ENCODE data around the gene PNPLA6.
A peak's percentile ranks its signal among the peaks of the same experiment; 100 is the strongest.

Gene PNPLA6

DNA sequence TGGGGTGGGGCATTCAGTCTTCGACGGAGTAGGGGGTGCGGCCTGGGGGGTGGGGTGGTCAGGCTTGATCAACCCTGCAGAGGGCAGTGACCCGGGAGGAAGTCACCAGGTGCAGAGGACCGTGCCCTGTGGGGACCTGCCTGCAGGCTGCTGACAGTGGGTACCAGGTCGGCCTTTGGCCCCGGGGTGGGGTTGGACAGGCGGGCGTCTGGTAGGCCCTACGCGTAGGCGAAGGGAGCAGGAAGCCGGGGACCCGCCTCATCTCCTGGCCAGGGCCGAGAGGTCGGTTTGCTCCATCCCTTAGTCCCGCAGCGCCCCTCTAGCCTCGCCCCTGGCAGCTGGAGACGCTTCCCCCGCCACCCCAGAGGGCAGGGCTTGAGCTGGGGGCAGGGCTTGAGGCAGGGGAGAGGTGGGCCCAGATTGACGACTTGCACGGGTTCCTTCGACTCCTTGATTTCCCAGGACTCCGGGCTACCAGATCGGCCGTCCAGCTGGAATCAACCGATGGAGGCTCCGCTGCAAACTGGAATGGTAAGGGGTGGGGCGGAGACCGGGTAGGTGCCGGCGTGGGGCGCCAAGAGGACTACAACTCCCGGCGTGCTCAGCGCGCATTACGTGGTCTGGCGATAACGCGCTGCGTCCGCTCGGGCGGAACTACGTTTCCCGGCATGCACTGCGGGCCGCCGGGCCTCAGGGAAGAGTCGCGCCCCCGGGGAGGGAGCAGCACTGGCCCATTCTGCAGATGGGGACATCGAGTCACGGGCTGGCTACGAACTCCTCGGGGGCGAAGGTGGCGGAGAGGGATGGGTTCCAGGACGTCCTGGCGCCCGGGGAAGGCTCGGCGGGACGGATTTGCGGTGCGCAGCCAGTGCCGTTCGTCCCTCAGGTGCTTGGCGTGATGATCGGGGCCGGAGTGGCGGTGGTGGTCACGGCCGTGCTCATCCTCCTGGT lies at the start of gene PNPLA6:
Gene PNPLA6, plus strand, starts transcription at position 671 of the 951 bp plus-strand sequence. Its CDS starts 72 bp downstream, at position 743.
- Histone ChIP-seq H3K27ac (peak within 1 kb of the TSS in 20 of 21 experiments; percentile 32 to 92 (median 83)), H3K4me3 (peak within 1 kb of the TSS; percentile 71 to 96 (median 76))

DNA sequence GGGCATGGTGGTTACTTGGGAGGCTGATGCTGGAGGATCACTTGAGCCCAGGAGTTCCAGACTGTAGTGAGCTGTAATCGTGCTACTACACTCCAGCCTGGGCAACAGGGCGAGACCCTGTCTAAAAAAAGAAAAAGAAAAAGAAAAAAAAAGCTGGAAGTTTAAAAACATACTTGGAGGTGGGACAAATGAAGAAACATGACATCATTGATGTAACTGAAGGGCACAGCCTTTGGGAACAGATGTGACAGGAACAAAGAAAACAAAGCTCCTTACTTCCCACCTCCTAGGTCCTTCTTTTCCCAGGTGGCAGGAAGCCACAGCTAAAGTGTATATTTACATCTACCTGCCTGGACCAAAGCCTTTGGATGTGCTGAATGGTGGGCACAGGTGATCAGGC lies 48.6 kb upstream of the PNPLA6 start:
- Histone ChIP-seq H3K27ac (no peak overlapping the region), H3K4me3 (no peak overlapping the region)

DNA sequence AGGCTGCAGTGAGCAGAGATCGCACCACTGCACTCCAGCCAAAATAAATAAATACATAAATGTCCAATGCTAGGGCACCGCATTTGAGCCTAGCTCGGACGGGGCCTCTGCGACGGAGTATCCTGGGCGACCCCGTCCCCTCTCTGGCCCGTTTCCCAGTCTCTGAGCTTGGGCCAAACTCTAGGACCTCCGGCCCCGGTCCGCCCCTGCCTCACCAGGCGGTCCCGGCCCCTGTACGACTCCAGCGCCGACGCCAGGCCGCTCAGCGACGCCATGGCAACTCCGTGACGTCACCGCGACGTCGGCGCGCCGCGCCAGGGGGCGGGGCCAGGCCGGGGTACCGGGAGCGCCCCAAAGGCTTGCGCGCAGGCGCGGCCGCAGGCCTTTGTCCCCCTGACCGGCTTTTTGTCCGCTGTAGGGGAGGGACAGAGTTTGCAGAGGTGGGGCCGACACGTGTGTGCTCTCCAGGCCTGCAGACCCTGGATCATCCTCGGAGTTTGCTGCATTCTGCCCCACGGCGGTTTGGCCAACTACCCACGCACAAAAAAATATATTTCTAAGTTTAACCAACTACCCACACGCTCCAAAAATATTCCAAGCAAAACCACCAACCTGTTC lies 46.7 kb upstream of the PNPLA6 start, which contains the start of gene PEX11G:
Gene PEX11G, minus strand, starts transcription at position 300 of the 618 bp plus-strand sequence. Its CDS starts 25 bp downstream, at position 275.
- H3K4me3 ChIP-seq, result peak within 1 kb of the TSS; percentile 40 to 60 (median 52)
- H3K27ac ChIP-seq, result peak within 1 kb of the TSS in 20 of 21 experiments; percentile 53 to 95 (median 85)

DNA sequence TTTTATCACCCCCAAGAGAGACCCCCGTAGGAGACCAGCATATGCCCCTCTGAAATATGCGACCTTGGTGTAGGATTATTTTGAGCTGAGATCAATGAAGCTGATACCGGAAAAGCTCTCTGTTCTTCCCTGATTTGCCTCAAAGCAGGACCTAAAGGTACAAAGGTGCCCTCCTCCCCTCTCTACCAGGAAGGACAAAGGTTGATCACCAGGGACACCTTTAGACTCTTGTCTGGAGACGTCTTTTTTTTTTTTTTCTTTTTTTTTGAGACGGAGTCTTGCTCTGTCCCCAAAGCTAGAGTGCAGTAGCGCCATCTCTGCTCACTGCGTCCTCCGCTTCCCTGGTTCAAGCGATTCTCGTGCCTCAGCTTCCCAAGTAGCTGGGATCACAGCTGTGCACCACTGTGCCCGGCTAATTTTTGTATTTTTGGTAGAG lies 45.9 kb upstream of the PNPLA6 start:
- Histone ChIP-seq H3K4me3 (peak overlapping the region in 1 of 7 experiments; percentile 59), H3K27ac (peak overlapping the region in 8 of 21 experiments; percentile 54 to 95 (median 82))

DNA sequence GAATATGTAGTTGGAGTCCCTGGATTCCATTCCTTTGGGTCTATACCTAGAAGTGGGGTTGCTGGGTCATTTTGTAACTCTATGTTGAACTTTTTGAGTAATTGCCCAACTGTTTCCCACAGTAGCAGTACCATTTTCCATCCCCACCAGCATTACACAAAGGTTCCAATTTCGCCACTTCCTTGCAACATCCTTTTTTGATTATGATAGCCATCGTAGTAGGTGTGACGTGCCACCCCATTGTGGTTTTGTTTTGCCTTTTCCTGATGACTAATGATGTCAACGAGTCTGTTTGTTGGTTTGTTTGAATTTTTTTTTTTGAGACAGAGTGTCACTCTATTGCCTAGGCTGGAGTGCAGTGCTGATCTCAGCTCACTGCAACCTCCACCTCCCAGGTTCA lies 43.4 kb upstream of the PNPLA6 start:
- Histone ChIP-seq H3K27ac (peak overlapping the region in 3 of 21 experiments; percentile 10 to 44 (median 37)), H3K4me3 (no peak overlapping the region)

DNA sequence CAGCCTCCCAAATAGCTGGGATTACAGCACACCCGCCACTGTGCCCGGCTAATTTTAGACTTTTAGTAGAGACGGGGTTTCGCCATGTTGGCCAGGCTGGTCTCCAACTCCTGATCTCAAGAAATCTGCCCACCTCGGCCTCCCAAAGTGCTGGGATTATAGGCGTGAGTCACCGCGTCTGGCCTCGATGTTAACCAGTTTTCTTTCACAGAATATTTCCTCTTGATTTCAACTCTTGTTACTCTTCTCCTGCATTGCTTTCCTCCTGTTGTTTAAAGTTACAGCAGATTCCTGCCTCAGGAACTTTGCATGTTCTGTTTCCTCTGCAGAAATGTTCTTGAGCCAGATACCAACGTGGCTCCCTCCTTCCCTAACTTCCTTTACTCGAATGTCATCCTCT lies 43.0 kb upstream of the PNPLA6 start:
- no peak overlapping the region for H3K4me3 ChIP-seq
- H3K27ac ChIP-seq, result peak overlapping the region in 3 of 21 experiments; percentile 10 to 44 (median 37)

DNA sequence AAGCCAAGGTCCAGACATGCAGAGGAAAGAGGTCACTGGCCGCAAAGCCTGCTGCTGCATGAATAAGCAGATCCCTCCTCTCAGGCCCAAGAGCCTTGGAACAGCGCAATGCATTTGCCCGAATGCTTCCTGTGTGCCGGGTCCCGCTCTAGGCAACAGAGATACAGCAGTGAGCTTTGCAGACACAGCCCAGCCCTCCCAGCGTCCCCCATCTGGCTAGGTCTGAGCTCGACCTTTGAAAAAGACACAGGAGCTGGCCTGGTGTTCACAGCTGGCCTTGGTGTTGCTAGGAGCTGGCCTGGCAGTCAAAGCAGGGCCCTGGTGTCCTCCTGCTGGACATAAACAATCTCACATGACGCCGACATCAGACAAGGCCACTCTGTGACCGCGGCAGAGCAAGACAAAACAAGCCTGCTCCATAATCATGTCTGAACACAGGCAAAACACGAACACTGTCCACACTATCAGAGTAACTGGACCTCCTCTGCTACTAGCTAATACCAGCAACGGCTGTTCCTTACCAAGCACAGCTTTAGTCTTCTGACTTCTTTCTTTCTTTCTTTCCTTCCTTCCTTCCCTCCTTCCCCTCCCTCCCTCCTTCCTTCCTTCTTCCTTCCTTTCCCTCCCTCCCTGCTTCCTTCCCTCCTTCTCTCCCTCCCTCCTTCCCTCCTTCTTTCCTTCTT lies 41.0 kb upstream of the PNPLA6 start:
- peak overlapping the region in 2 of 21 experiments; percentile 2 to 7 for H3K27ac ChIP-seq
- no peak overlapping the region for H3K4me3 ChIP-seq

DNA sequence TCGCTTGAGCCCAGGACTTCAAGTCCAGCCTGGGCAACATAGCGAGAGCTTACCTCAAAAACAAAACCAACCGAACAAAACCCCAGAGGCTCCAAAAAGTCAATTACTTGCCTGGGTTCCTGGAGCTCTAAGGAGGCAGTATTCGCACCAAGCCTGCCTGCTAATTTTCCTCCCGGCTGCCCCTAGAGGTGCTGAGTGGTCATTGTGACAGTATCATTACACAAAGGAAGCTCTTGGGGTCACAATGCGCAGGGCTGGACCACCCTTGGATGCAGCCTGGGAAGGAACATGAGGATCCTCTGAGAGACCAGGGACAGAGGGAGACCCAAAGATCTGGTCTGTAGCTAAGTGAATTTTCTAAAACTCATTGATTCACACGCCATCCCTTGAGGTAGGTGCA lies 38.2 kb upstream of the PNPLA6 start:
- Histone ChIP-seq H3K4me3 (no peak overlapping the region), H3K27ac (no peak overlapping the region)

DNA sequence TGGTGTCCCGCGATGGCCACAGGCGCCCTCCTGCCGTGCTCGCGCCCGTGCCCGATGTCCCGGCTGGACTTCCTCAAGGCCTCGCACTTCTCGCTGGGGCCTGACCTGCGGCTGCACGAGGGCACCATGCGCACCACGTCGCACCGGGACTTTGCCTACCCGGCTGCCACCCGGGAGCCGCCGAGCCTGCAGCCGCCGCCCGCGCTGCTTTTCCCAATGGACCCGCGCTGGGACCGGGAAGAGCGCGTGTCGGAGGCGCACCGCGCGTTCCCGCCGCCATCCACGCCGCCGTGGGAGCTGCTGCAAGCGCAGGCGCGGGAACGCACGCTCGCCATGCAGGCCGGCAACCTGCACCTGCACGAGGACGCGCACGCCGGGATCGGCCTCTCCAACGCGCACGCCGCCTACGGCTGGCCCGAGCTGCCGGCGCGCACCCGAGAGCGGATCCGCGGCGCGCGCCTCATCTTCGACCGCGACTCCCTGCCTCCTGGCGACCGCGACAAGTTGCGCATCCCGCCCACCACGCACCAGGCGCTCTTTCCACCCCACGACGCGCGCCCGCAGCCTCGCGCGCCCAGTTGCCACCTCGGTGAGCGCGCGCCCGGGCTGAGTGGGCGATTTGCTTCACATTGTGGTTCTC lies 34.6 kb upstream of the PNPLA6 start:
- H3K27ac ChIP-seq, result no peak overlapping the region

DNA sequence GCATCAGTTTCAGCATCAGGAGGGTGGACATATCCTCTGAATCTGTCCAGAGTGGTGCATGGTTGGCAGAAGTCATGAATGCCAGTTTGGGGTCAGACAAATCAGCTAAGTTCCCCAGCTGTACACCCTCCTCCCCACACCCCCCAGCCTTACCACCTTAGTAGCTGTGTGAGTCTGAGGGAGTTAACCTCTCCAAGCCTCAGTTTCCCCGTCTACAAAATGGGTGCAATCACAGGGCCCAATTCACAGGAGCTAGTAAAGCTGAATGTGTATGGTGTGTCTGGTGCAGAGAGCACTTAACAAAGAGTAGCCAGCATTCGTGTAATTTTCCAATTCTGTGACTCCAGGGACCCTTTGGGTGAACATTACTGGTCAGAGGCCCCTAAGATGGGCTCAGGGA lies 33.0 kb upstream of the PNPLA6 start:
- Histone ChIP-seq H3K4me3 (no peak overlapping the region), H3K27ac (no peak overlapping the region)

More for the DNA sequence above, 34.6 kb upstream of the PNPLA6 start:
- peak overlapping the region; percentile 20 to 42 (median 29) for H3K4me3 ChIP-seq

DNA sequence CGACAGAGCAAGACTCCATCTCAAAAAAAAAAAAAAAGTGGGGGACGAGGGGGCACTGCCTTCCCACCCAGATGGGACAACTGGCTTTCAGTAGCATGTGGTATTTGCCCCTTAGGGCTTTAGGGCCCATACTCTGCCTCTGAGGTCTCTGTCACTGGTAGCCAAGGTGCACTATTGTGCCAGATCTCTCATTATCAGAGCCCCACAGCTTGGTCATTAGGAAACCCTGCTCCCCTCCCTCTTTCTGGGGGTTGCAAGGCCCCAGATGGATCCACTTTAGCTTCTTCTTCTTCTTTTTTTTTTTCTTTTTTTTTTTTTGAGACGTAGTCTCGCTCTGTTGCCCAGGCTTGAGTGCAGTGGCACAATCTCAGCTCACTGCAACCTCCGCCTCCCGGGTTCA lies 30.8 kb upstream of the PNPLA6 start:
- no peak overlapping the region for H3K4me3 ChIP-seq
- H3K27ac ChIP-seq, result no peak overlapping the region

DNA sequence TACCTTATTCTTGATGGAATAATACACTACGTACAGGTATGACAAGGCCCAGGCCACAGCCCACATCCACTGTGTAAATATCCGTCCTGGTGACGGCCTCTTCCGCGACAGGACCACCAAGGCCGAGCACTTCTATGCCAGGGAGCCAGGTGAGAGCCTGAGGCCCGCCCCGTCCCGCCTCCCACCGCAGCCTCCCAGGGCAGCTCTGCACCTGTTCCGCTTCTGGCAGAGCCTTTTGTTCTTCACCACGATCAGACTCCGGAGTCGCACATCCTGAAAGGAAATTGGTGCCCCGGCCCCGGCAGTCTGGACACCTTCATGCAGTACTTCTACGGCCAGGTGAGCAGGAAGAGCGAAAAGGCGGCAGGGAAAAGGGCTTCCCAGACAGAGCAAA lies 30.2 kb upstream of the PNPLA6 start:
- Histone ChIP-seq H3K4me3 (no peak overlapping the region), H3K27ac (no peak overlapping the region)

DNA sequence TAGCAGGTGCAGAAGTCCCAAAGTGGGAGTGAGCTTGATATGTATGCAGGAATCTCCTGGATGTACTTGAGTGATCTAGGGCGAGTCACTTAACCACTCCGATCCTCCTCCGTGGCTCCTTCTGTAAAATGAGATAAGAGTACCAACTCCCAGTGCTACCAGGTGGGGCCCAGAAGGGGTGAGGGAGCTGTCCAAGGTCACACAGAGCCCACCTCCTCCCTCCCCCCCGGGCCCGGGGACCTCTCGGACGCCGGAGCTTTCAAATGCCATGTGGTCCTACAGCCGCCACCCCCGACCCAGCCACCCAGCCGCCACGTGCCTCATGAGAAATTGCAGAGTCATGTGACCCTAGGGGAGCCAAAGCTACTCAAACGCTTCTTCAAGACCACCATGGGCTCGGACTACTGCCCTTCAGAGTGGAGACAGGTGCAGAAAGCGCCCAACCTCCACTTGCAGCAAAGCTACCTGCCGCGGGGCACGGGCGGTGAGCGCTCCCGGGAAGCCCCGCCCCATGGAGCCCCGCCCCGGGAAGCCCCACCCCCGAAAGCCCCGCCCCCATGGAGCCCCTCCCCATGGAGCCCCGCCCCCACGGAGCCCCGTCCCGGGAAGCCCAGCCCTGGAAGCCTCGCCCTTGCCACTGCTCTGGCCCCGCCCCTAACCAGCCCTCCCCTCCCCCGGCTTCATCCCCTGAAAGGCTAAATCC lies 29.7 kb upstream of the PNPLA6 start:
- H3K27ac ChIP-seq, result no peak overlapping the region

DNA sequence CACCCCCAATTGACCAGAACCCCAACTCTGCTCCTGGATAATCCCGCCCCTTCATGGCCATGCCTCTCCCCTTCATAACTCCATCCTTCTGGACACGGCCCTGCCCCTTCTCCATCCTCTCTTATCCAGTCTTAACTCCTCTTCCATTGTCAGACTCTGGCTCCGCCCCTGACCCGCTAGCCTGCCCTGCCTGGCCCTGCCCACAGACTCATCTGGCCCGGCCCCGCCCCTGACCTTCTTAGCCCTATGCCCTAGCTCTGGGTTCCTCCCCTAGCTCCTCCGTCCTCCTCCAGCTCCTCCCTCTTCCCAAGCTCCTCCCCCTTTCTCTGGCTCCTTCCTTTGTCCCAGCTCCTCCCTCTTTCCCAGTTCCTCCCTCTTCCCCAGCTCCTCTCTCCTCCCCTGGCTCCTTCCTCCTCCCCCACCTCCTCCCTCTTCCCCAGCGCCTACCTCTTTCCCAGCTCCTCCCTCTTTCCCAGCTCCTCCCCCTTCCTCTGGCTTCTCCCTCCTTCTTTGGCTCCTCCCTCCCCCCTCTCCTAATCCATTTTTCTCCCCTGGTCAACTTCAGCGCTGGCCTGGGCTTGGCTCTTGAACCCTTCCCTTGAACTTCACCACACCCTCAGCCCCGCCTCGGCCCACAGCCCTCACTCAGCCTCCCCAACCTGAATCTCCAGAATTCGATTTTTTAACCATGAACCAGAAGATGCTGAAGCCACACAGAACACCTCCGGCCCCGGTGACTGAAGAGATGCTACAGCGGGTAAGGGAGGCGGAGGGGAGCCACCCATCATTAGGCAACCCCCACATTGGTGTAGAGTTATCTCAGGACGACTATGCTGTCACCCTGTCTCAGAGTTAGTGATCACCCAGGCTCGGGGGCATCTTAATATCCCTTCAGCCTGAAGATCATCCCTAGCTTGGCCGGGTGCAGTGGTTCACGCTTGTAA lies 28.9 kb upstream of the PNPLA6 start:
- H3K27ac ChIP-seq, result no peak overlapping the region
- no peak overlapping the region for H3K4me3 ChIP-seq

More for the DNA sequence above, 29.7 kb upstream of the PNPLA6 start:
- H3K4me3 ChIP-seq, result no peak overlapping the region

DNA sequence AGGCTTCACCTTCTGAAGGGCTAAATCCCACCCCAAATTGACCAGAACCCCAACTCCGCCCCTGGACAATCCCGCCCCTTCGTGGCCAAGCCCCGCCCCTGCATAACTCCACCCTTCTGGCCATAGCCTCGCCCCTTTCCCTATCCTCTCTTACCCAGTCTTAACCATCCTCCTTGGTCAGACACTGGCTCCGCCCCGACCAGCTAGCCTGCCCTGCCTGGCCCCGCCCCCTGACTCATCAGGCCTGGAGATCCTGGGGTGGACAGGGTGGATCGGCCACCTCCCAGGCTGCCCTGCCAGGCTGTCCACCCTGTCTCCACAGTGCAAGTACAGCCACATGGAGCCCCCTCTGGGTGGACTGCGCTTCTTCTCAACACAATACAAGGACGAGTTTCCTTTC lies 27.6 kb upstream of the PNPLA6 start:
- no peak overlapping the region for H3K27ac ChIP-seq
- no peak overlapping the region for H3K4me3 ChIP-seq

DNA sequence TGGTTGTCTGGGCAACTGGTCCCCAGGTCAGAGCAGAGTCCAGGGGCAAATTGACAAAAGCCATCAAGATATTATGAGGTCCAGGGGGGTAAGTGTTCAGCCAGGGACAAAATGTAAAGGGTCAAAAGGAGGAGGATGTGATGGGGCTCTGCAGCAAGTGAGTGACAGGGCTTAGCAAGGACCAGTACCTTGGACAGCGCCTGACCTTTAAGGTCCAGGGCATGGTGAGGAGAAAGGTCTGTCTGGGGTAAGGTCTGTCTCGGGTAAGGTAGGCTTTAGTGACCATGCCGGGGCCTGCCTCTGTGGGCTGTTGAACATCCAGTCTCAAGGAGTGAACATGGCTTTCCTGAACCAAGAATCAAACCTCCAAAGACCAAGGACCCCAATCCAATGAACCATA lies 25.9 kb upstream of the PNPLA6 start:
- H3K27ac ChIP-seq, result no peak overlapping the region
- H3K4me3 ChIP-seq, result no peak overlapping the region

DNA sequence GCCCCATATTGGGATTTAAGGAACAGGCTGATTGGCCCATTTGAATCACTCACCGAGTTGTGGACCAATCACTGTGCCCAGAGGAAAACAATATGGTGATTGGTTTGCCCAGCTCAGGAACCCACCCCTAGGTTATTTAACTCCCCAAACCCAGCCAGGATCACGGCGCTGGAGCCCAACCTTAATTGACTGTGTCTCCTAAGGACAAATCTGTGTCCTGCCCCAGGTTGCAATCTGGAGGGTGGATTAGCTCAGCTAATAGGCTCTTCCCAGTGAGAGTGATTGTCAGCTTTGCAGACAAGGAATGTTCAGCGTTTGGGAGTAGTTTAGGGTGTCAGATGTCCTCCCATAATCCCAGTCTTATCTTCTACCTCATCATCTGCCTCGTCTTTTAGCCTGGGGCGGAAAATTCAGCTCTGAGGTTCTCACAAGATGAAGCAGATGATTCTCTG lies 23.1 kb upstream of the PNPLA6 start:
- no peak overlapping the region for H3K27ac ChIP-seq
- H3K4me3 ChIP-seq, result no peak overlapping the region

Measured in skin epidermis (tissue), 12 donors.